WI38 (cell line): ENCODE results near the gene LMF1.

Source experiments
- H3K4me3 ChIP-seq: 2 replicates; pipeline ENCODE4 v1.5.1; 2011; ENCODE audit warnings: low read depth, mild to moderate bottlenecking, control low read depth, low read length
- TF ChIP-seq, protein P1 (sequence below): IDR thresholded peaks from 2 replicates; pipeline ENCODE4 v1.5.1; 2012; ENCODE audit warnings: low read depth, mild to moderate bottlenecking, control low read depth, low read length

Gene LMF1

DNA sequence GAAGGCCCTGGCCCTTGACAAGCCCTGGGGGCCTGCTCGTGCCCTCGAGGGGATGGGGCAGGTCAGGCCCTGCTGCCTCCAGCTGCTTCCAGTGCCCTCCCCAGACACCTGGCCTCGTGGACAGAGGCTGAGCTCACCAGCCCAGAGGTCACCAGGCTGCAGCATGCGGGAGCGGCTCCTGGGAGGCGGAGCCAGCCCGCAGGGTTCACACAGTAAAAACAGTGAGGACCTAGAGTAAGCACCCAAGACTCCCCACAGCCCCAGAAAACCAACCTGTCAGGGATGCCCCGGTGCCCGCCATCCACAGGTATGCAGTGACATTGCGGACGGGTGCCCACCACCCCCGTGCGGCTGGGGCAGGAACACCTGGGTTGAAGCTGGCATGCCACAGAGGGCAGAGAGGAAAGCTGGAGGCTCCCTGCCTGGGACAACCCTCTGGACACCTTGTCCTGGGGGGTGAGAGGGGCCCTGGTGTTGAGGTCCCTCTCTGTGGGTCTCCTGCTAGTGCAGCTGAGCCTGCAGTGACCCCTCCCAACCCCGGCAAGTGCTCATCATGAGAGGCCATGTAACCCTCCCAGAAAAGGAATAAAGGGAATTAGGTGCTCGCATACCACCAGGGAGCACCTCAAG is 62.1 kb downstream of the LMF1 start:
- H3K4me3 ChIP-seq, result no peak overlapping the region
- TF ChIP-seq, protein P1, sequence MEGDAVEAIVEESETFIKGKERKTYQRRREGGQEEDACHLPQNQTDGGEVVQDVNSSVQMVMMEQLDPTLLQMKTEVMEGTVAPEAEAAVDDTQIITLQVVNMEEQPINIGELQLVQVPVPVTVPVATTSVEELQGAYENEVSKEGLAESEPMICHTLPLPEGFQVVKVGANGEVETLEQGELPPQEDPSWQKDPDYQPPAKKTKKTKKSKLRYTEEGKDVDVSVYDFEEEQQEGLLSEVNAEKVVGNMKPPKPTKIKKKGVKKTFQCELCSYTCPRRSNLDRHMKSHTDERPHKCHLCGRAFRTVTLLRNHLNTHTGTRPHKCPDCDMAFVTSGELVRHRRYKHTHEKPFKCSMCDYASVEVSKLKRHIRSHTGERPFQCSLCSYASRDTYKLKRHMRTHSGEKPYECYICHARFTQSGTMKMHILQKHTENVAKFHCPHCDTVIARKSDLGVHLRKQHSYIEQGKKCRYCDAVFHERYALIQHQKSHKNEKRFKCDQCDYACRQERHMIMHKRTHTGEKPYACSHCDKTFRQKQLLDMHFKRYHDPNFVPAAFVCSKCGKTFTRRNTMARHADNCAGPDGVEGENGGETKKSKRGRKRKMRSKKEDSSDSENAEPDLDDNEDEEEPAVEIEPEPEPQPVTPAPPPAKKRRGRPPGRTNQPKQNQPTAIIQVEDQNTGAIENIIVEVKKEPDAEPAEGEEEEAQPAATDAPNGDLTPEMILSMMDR, result no peak

DNA sequence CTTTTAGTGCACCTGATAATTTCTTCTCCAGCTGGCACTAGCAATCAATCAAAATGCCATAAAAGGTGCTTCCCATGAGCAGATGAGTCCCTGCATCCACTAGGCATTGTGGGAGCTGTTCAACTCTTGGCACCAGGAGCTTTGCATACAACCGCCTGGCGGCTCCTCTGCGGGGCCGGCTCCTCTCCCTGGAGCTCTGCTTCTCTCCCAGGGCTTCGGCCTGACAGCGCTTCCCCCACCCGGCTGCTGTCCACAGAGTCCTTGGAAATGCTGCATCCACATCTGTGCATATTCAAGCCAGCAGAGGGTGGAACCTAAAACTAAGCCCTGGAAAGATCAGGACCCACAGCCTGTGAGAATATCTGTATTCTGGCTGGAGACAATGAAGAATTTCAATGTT is 62.9 kb downstream of the LMF1 start:
- no peak overlapping the region for H3K4me3 ChIP-seq
- TF ChIP-seq, protein P1, result no peak

DNA sequence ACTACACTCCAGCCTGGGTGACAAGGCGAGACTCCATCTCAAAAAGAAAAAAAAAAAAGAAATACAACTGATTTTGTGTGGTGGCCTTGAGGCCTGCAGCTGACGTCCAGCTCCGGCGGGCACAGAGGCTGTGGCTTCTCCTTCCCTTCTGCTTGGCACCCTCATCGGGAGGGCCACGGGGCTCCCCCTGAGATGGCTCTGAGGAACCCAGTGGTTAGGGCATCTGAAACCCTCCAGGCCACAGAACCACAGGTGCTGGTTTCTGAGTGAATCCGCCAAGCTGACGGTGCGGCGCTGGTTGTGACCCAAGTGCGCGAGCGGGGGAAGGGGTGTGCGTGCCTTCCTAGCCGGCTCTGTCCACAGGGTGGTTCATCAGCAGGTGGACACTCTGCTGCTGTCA is 63.4 kb downstream of the LMF1 start:
- TF ChIP-seq, protein P1, result no peak
- no peak overlapping the region for H3K4me3 ChIP-seq

DNA sequence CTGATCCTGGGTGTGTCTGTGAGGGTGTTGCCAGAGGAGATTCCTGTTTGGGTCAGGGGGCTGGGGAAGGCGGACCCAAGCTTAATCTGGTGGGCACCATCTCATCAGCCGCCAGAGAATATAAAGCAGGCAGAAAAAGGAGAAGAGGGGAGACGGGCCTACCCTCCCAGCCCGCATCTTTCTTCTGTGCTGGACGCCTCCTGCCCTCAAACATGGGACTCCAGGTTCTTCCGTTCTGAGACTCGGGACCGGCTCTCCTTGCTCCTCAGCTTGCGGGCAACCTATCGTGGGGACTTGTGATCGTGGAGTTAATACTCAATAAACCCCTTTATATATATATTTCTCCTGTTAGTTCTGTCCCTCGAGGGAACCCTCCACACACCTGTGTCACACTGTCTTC is 64.5 kb downstream of the LMF1 start:
- TF ChIP-seq, protein P1, result no peak

DNA sequence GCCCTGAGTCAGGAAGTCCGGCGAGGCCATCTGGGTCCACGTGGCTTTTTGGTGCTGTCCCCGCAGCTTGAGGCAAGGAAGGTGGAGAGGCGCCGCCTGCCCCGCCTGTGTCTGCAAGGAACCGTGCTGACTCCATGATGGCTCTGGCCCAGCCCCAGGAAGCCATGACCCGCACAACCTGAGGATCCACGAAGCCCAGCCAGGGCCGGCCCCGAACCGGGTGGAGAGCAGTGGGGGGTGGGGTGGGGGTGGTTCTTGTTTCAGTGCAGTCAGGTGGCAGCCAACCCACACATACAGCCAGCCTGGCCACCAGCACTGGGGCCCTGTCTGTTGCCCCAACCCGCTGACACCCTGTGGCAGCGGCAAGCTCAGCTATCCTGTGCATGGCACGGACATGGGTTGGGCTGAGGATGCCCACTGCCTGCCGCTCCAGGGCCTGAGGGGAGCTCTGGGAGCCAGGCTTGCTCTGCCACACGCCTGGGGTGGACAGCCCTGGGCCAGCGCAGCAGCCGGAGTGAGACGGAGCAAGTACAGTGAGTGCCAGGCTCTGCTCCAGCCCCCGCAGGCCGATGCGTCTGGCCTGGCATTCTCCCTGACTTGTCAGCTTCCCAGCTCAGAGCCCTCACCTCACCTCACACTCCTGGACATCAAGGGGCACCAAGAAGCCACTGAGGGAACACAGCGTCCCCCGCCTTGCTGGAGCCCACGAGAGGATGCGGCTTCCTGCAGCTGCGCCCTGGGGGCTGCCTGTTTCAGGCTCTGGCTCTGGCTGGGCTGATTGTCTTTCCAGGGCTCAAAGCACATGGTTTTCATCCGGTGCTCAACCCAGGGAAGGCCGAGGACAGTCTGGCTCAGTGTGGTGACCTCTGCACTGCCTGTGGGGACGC is 68.8 kb downstream of the LMF1 start:
- H3K4me3 ChIP-seq, result no peak overlapping the region
- TF ChIP-seq, protein P1, result no peak

More for the DNA sequence above, 64.5 kb downstream of the LMF1 start:
- no peak overlapping the region for H3K4me3 ChIP-seq

DNA sequence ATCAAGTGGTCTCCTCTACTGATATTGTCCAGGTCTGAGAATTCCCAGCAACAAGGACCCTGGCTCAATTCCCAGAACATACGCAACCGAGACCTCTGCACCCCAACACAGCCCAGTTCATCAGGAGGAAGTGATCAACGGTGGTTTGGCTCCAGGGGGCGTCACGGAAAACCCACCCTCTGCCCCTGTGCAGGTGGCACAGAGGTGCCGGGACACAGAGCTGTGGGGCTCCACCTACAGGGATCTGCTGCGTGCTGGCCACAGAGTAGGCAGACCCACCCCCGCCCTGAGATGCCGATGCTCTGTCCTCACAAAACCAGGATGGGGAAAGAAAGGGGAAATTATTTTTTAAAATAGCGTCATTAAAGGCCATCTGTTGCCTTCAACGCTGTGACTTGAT is 69.6 kb downstream of the LMF1 start:
- TF ChIP-seq, protein P1, result no peak
- no peak overlapping the region for H3K4me3 ChIP-seq

DNA sequence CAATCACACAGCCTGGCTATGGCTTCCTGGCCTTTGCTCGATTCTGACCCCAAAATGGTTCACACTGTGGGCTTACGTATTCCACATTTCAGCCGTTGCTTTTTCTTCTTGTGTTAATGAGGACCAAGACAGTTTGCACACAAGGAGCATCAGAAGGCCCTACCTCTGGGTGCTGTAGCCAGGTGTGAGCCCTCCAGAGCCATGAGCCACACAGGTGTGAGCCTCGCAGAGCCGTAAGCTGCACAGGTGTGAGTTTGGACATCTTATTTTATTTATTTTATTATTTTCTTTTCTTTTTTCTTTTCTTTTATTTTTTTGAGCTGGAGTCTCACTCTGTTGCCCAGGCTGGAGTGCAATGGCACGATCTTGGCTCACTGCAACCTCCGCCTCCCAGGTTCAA is 70.6 kb downstream of the LMF1 start:
- H3K4me3 ChIP-seq, result no peak overlapping the region
- TF ChIP-seq, protein P1, result no peak
